ENCODE measurements around the gene FBXL13.

The FBXL13 gene

GRCh38 chr7:102988088-102988487 is 86.5 kb downstream of the FBXL13 start:
- Histone ChIP-seq H3K18ac (ENCODE audit: low read length) (no peak overlapping the region), H3K14ac (ENCODE audit: low read length) (no peak overlapping the region), H3K4me2 (ENCODE audit: low read length) (no peak overlapping the region), H3K27ac (ENCODE audit: low read depth, low read length) (no peak overlapping the region), H3K27me3 (ENCODE audit: insufficient read depth, low read length) (no peaks in the 10 kb centered on the region), H3K4me1 (ENCODE audit: control insufficient read depth in 1 of 2, insufficient read depth in 2 of 2, low read length in 2 of 2) (peaks cover 12 to 13% of the 10 kb centered on the region in 2 experiments), H3K9me3 (ENCODE audit: insufficient read depth, low read depth, low read length) (peaks cover 1% of the 10 kb centered on the region), H3K9ac (ENCODE audit: low read length) (no peak overlapping the region), H3K4ac (ENCODE audit: low read depth, low read length) (no peak overlapping the region), H3K79me1 (ENCODE audit: low read length) (no peaks in the 10 kb centered on the region), H4K91ac (ENCODE audit: low read depth, low read length) (no peak overlapping the region), H2AK5ac (ENCODE audit: low read length) (no peak overlapping the region), H3K4me3 (ENCODE audit: low read depth, low read length) (no peak overlapping the region), H2BK120ac (ENCODE audit: insufficient read depth, low read length, poor library complexity) (no peak overlapping the region), H2AFZ (ENCODE audit: insufficient read depth, low read length, poor library complexity) (no peak overlapping the region), H3K36me3 (ENCODE audit: control insufficient read depth in 1 of 2, insufficient read depth in 2 of 2, low read length in 2 of 2) (no peaks in the 10 kb centered on the region), H4K12ac (ENCODE audit: low read depth, low read length) (no peak overlapping the region), H3K79me2 (ENCODE audit: control insufficient read depth, insufficient read depth, low read length, poor library complexity) (no peaks in the 10 kb centered on the region), H2BK5ac (ENCODE audit: low read depth, low read length, poor library complexity) (no peak overlapping the region), H2BK12ac (ENCODE audit: low read length) (no peak overlapping the region), H3K23ac (ENCODE audit: low read length) (no peak overlapping the region), H4K8ac (ENCODE audit: low read depth, low read length) (no peak overlapping the region)
- DNase-seq = no peak
- no CpG with 5 or more reads among the region's 2 CpGs for WGBS (ENCODE audit: extremely low coverage, insufficient coverage, insufficient read length)

- Histone ChIP-seq H3K9me3 (ENCODE audit: insufficient read depth, low read depth, low read length) (peaks cover 1% of the 10 kb centered on the region), H3K4me3 (ENCODE audit: low read depth, low read length) (no peak overlapping the region), H3K4ac (ENCODE audit: low read depth, low read length) (no peak overlapping the region), H3K4me1 (ENCODE audit: control insufficient read depth in 1 of 2, insufficient read depth in 2 of 2, low read length in 2 of 2) (peaks cover 3 to 4% of the 10 kb centered on the region in 2 experiments), H2BK12ac (ENCODE audit: low read length) (no peak overlapping the region), H3K27ac (ENCODE audit: low read depth, low read length) (no peak overlapping the region), H4K91ac (ENCODE audit: low read depth, low read length) (no peak overlapping the region), H3K36me3 (ENCODE audit: control insufficient read depth in 1 of 2, insufficient read depth in 2 of 2, low read length in 2 of 2) (no peaks in the 10 kb centered on the region), H3K79me1 (ENCODE audit: low read length) (no peaks in the 10 kb centered on the region), H2BK5ac (ENCODE audit: low read depth, low read length, poor library complexity) (no peak overlapping the region), H3K14ac (ENCODE audit: low read length) (no peak overlapping the region), H2AFZ (ENCODE audit: insufficient read depth, low read length, poor library complexity) (no peak overlapping the region), H3K18ac (ENCODE audit: low read length) (no peak overlapping the region), H4K12ac (ENCODE audit: low read depth, low read length) (no peak overlapping the region), H3K79me2 (ENCODE audit: control insufficient read depth, insufficient read depth, low read length, poor library complexity) (no peaks in the 10 kb centered on the region), H4K8ac (ENCODE audit: low read depth, low read length) (no peak overlapping the region), H3K27me3 (ENCODE audit: insufficient read depth, low read length) (no peaks in the 10 kb centered on the region), H3K4me2 (ENCODE audit: low read length) (no peak overlapping the region), H2AK5ac (ENCODE audit: low read length) (no peak overlapping the region), H2BK120ac (ENCODE audit: insufficient read depth, low read length, poor library complexity) (no peak overlapping the region), H3K23ac (ENCODE audit: low read length) (no peak overlapping the region), H3K9ac (ENCODE audit: low read length) (no peak overlapping the region)
- DNase-seq = peak; percentile 14 to 63
These were observed 89.3 kb downstream of the FBXL13 start for GRCh38 chr7:102985176-102985783.

DNA sequence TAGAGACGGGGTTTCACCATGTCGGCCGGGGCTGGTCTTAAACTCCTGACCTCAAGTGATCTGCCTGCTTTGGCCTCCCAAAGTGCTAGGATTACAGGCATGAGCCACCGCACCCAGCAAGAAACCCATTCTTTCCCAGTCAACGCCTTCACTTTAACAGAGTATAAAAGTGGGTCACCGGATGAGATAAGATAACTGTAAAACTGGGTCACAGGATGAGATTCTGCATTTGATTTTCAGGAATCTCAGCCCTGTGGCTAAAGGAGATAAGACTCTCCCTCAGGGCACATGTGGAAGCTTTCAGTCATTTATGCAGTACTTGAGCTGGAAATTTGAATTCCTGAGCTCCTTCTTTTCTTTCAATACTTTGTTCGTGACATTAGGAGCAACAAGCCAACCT is 91.0 kb downstream of the FBXL13 start:
- H3K23ac ChIP-seq (ENCODE audit: low read length) = no peak overlapping the region
- H3K27ac ChIP-seq (ENCODE audit: low read depth, low read length) = no peak overlapping the region
- H2BK120ac ChIP-seq (ENCODE audit: insufficient read depth, low read length, poor library complexity) = no peak overlapping the region
- H3K27me3 ChIP-seq (ENCODE audit: insufficient read depth, low read length) = no peaks in the 10 kb centered on the region
- H3K18ac ChIP-seq (ENCODE audit: low read length) = no peak overlapping the region
- no peaks in the 10 kb centered on the region for H3K79me2 ChIP-seq (ENCODE audit: control insufficient read depth, insufficient read depth, low read length, poor library complexity)
- H3K9me3 ChIP-seq (ENCODE audit: insufficient read depth, low read depth, low read length) = peaks cover 1% of the 10 kb centered on the region
- H3K4me1 ChIP-seq (ENCODE audit: control insufficient read depth in 1 of 2, insufficient read depth in 2 of 2, low read length in 2 of 2) = peaks cover 3 to 4% of the 10 kb centered on the region in 2 experiments
- no peak overlapping the region for H3K4me2 ChIP-seq (ENCODE audit: low read length)
- peak; percentile 78 to 99 for DNase-seq
- H2BK5ac ChIP-seq (ENCODE audit: low read depth, low read length, poor library complexity) = no peak overlapping the region
- no peak overlapping the region for H4K12ac ChIP-seq (ENCODE audit: low read depth, low read length)
- H3K4ac ChIP-seq (ENCODE audit: low read depth, low read length) = no peak overlapping the region
- H4K8ac ChIP-seq (ENCODE audit: low read depth, low read length) = no peak overlapping the region
- no peak overlapping the region for H2BK12ac ChIP-seq (ENCODE audit: low read length)
- H3K14ac ChIP-seq (ENCODE audit: low read length) = no peak overlapping the region
- H2AK5ac ChIP-seq (ENCODE audit: low read length) = no peak overlapping the region
- no peak overlapping the region for H2AFZ ChIP-seq (ENCODE audit: insufficient read depth, low read length, poor library complexity)
- H3K36me3 ChIP-seq (ENCODE audit: control insufficient read depth in 1 of 2, insufficient read depth in 2 of 2, low read length in 2 of 2) = no peaks in the 10 kb centered on the region
- no peak overlapping the region for H3K4me3 ChIP-seq (ENCODE audit: low read depth, low read length)
- H3K9ac ChIP-seq (ENCODE audit: low read length) = no peak overlapping the region
- WGBS (ENCODE audit: extremely low coverage, insufficient coverage, insufficient read length) = no CpG with 5 or more reads among the region's 7 CpGs
- H3K79me1 ChIP-seq (ENCODE audit: low read length) = no peaks in the 10 kb centered on the region
- H4K91ac ChIP-seq (ENCODE audit: low read depth, low read length) = no peak overlapping the region

DNA sequence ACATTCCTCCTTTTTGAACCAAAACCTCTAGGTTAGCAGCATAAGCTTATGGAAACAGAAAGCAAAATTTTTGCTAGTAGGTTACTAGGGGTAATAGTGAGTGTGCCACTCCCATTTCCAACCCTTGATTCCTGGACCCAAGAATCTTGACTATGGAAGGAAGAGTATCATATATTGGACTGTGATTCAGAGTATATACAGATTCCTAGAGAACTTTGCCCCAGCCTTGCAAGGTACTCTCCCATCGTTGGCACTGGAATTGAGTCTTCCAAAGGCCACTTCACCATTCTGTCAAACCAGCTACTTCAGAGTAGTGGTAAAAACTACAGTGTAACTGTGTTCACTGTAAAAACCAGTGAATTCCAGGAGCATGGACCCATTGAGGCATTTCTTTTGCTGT is 92.4 kb downstream of the FBXL13 start:
- H3K79me2 ChIP-seq (ENCODE audit: control insufficient read depth, insufficient read depth, low read length, poor library complexity) = no peaks in the 10 kb centered on the region
- H3K9ac ChIP-seq (ENCODE audit: low read length) = no peak overlapping the region
- H3K4me1 ChIP-seq (ENCODE audit: control insufficient read depth in 1 of 2, insufficient read depth in 2 of 2, low read length in 2 of 2) = peaks cover 3 to 4% of the 10 kb centered on the region in 2 experiments
- H2BK5ac ChIP-seq (ENCODE audit: low read depth, low read length, poor library complexity) = no peak overlapping the region
- H2AK5ac ChIP-seq (ENCODE audit: low read length) = no peak overlapping the region
- no peak overlapping the region for H4K8ac ChIP-seq (ENCODE audit: low read depth, low read length)
- no peak overlapping the region for H3K27ac ChIP-seq (ENCODE audit: low read depth, low read length)
- H3K18ac ChIP-seq (ENCODE audit: low read length) = no peak overlapping the region
- WGBS (ENCODE audit: extremely low coverage, insufficient coverage, insufficient read length) = no CpG with 5 or more reads among the region's 1 CpG
- DNase-seq = no peak
- H2BK120ac ChIP-seq (ENCODE audit: insufficient read depth, low read length, poor library complexity) = no peak overlapping the region
- no peak overlapping the region for H2BK12ac ChIP-seq (ENCODE audit: low read length)
- H3K9me3 ChIP-seq (ENCODE audit: insufficient read depth, low read depth, low read length) = peaks cover 1% of the 10 kb centered on the region
- no peak overlapping the region for H3K23ac ChIP-seq (ENCODE audit: low read length)
- no peaks in the 10 kb centered on the region for H3K79me1 ChIP-seq (ENCODE audit: low read length)
- no peak overlapping the region for H4K12ac ChIP-seq (ENCODE audit: low read depth, low read length)
- no peaks in the 10 kb centered on the region for H3K27me3 ChIP-seq (ENCODE audit: insufficient read depth, low read length)
- H3K14ac ChIP-seq (ENCODE audit: low read length) = no peak overlapping the region
- no peak overlapping the region for H4K91ac ChIP-seq (ENCODE audit: low read depth, low read length)
- H3K4me3 ChIP-seq (ENCODE audit: low read depth, low read length) = no peak overlapping the region
- no peaks in the 10 kb centered on the region for H3K36me3 ChIP-seq (ENCODE audit: control insufficient read depth in 1 of 2, insufficient read depth in 2 of 2, low read length in 2 of 2)
- H3K4ac ChIP-seq (ENCODE audit: low read depth, low read length) = no peak overlapping the region
- no peak overlapping the region for H2AFZ ChIP-seq (ENCODE audit: insufficient read depth, low read length, poor library complexity)
- H3K4me2 ChIP-seq (ENCODE audit: low read length) = no peak overlapping the region
